ENCODE results near the gene GSTT2. TPM values are rescaled to one million over a fixed set of nuclear protein-coding genes. Genes with fewer than 3 reads are reported as not detected.

GSTT2 gene
- total and polyA plus RNA-seq, 2 donors (not counting 1 experiment from before 2014, with no cell fraction given), result not detected

- no peaks in the 10 kb centered on the region for H3K9me3 Mint-ChIP-seq (ENCODE audit: insufficient read depth)
- TF ChIP-seq EZH2 (IDR thresholded peaks at IDR 0.05; ENCODE audit: borderline replicate concordance, insufficient read depth, low read depth, low read length, poor library complexity, severe bottlenecking), result no peak
- TF ChIP-seq, protein P1, sequence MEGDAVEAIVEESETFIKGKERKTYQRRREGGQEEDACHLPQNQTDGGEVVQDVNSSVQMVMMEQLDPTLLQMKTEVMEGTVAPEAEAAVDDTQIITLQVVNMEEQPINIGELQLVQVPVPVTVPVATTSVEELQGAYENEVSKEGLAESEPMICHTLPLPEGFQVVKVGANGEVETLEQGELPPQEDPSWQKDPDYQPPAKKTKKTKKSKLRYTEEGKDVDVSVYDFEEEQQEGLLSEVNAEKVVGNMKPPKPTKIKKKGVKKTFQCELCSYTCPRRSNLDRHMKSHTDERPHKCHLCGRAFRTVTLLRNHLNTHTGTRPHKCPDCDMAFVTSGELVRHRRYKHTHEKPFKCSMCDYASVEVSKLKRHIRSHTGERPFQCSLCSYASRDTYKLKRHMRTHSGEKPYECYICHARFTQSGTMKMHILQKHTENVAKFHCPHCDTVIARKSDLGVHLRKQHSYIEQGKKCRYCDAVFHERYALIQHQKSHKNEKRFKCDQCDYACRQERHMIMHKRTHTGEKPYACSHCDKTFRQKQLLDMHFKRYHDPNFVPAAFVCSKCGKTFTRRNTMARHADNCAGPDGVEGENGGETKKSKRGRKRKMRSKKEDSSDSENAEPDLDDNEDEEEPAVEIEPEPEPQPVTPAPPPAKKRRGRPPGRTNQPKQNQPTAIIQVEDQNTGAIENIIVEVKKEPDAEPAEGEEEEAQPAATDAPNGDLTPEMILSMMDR (IDR thresholded peaks at IDR 0.05), result no peak
- H3K27me3 ChIP-seq (replicated peaks in 1 of 4; ENCODE audit: control extremely low read depth in 1 of 4, control insufficient read depth in 3 of 4, insufficient read depth in 4 of 4, low read length in 3 of 4), result no peaks in the 10 kb centered on the region
- H3K79me2 ChIP-seq (ENCODE audit: control insufficient read depth, insufficient read depth, low read length), result peaks cover 24% of the 10 kb centered on the region
- peak overlapping the region; percentile 95 for H3K4me3 Mint-ChIP-seq
- H3K36me3 ChIP-seq (replicated peaks in 1 of 2; ENCODE audit: control extremely low read depth in 1 of 2, control insufficient read depth in 1 of 2, extremely low read depth in 1 of 2, insufficient read depth in 2 of 2, low read length in 1 of 2), result peaks cover 0 to 1% of the 10 kb centered on the region in 2 experiments
- CTCF ChIA-PET, result interaction anchor here (1.2 to 3.8 kb wide), 2 partner anchors 145 to 163 kb away, joined by 3 to 27 read pairs; no protein-coding TSS in a partner anchor
- no peaks in the 10 kb centered on the region for H3K27me3 Mint-ChIP-seq
- DNase-seq (no peak), ATAC-seq (ENCODE audit: low read depth) (no peak)
- POLR2A ChIA-PET, result interaction anchor here (0.6 kb wide), 1 partner anchor 729 kb away, joined by 6 read pairs; no protein-coding TSS in a partner anchor
- H3K27ac Mint-ChIP-seq, result peak overlapping the region; percentile 95
- peak overlapping the region; percentile 83 for H3K4me2 ChIP-seq (replicated peaks; ENCODE audit: low read depth, low read length, poor library complexity, severe bottlenecking)
- H3K27ac ChIP-seq (ENCODE audit: low read length in 2 of 2), result peak overlapping the region in 1 of 2 donors; percentile 80
- H3K9me3 ChIP-seq (ENCODE audit: control extremely low read depth in 1 of 3, control insufficient read depth in 2 of 3, insufficient read depth in 1 of 3, low read length in 2 of 3), result peaks cover 0 to 2% (median 0%) of the 10 kb centered on the region in 3 donors
- peak overlapping the region; percentile 87 for H3K9ac ChIP-seq (ENCODE audit: low read length)
- WGBS (ENCODE audit: insufficient coverage), result 0% methylated on average over 7 of the region's 10 CpGs
- H3K4me1 Mint-ChIP-seq, result peaks cover 28% of the 10 kb centered on the region
- intact Hi-C loops (cut with micrococcal nuclease), result loop anchor here (1.0 to 10.0 kb wide), 3 partner anchors 146 to 259 kb away; partner anchors contain the start of genes SMARCB1 and SPECC1L
- peak overlapping the region; percentile 88 for H2AFZ ChIP-seq (ENCODE audit: insufficient read depth, low read depth, low read length, poor library complexity, severe bottlenecking)
- H4K20me1 ChIP-seq (ENCODE audit: control insufficient read depth, insufficient read depth, low read length, poor library complexity, severe bottlenecking), result no peaks in the 10 kb centered on the region
- peaks cover 7 to 18% of the 10 kb centered on the region in 2 donors for H3K4me1 ChIP-seq (ENCODE audit: control insufficient read depth in 2 of 2, insufficient read depth in 2 of 2, low read length in 2 of 2)
- peak overlapping the region; percentile 77 to 88 (median 86) for H3K4me3 ChIP-seq (ENCODE audit: control extremely low read depth in 1 of 5, extremely low read depth in 1 of 5, insufficient read depth in 1 of 5, low read depth in 2 of 5, low read length in 4 of 5)
These were observed 31.8 kb downstream of the GSTT2 start for GRCh38 chr22:24011735-24012068.

GRCh38 chr22:24016156-24016555, 36.2 kb downstream of the GSTT2 start:
- no peak overlapping the region for H3K27ac Mint-ChIP-seq
- ChIA-PET POLR2A (interaction anchor here (0.7 kb wide), 1 partner anchor 1073 kb away, joined by 7 read pairs; no protein-coding TSS in a partner anchor), CTCF (interaction anchor here (0.6 to 0.7 kb wide), 2 partner anchors 44 to 226 kb away, joined by 3 to 5 read pairs; no protein-coding TSS in a partner anchor)
- H3K4me2 ChIP-seq (replicated peaks; ENCODE audit: low read depth, low read length, poor library complexity, severe bottlenecking), result no peak overlapping the region
- H3K4me1 ChIP-seq (ENCODE audit: control insufficient read depth in 2 of 2, insufficient read depth in 2 of 2, low read length in 2 of 2), result peaks cover 7 to 11% of the 10 kb centered on the region in 2 donors
- peaks cover 19% of the 10 kb centered on the region for H3K4me1 Mint-ChIP-seq
- H3K9ac ChIP-seq (ENCODE audit: low read length), result no peak overlapping the region
- H3K9me3 ChIP-seq (ENCODE audit: control extremely low read depth in 1 of 3, control insufficient read depth in 2 of 3, insufficient read depth in 1 of 3, low read length in 2 of 3), result no peaks in the 10 kb centered on the region
- no peak overlapping the region for H3K4me3 Mint-ChIP-seq
- H3K9me3 Mint-ChIP-seq (ENCODE audit: insufficient read depth), result no peaks in the 10 kb centered on the region
- no peaks in the 10 kb centered on the region for H3K27me3 Mint-ChIP-seq
- no peak overlapping the region for H2AFZ ChIP-seq (ENCODE audit: insufficient read depth, low read depth, low read length, poor library complexity, severe bottlenecking)
- no peak overlapping the region for H3K27ac ChIP-seq (ENCODE audit: low read length in 2 of 2)
- no peak for DNase-seq
- TF ChIP-seq, protein P1 (IDR thresholded peaks at IDR 0.05), result no peak
- no peak for TF ChIP-seq EZH2 (IDR thresholded peaks at IDR 0.05; ENCODE audit: borderline replicate concordance, insufficient read depth, low read depth, low read length, poor library complexity, severe bottlenecking)
- no peak for ATAC-seq (ENCODE audit: low read depth)
- H3K27me3 ChIP-seq (replicated peaks in 1 of 4; ENCODE audit: control extremely low read depth in 1 of 4, control insufficient read depth in 3 of 4, insufficient read depth in 4 of 4, low read length in 3 of 4), result no peaks in the 10 kb centered on the region
- no peak overlapping the region for H3K4me3 ChIP-seq (ENCODE audit: control extremely low read depth in 1 of 5, extremely low read depth in 1 of 5, insufficient read depth in 1 of 5, low read depth in 2 of 5, low read length in 4 of 5)
- H4K20me1 ChIP-seq (ENCODE audit: control insufficient read depth, insufficient read depth, low read length, poor library complexity, severe bottlenecking), result no peaks in the 10 kb centered on the region
- WGBS (ENCODE audit: insufficient coverage), result no CpG with 5 or more reads among the region's 1 CpG
- peaks cover 41% of the 10 kb centered on the region for H3K79me2 ChIP-seq (ENCODE audit: control insufficient read depth, insufficient read depth, low read length)
- peaks cover 0 to 1% of the 10 kb centered on the region in 2 experiments for H3K36me3 ChIP-seq (replicated peaks in 1 of 2; ENCODE audit: control extremely low read depth in 1 of 2, control insufficient read depth in 1 of 2, extremely low read depth in 1 of 2, insufficient read depth in 2 of 2, low read length in 1 of 2)
- intact Hi-C loops (cut with micrococcal nuclease), result loop anchor here (10.0 kb wide), 1 partner anchor 231 kb away; the partner anchor contains the start of gene SMARCB1

Measured in B cell (primary cell).